ENCODE results near the gene CEACAM8. TPM values are rescaled to one million over a fixed set of nuclear protein-coding genes. Genes with fewer than 3 reads are reported as not detected.

CEACAM8 gene
- total and polyA plus RNA-seq, 2 donors (not counting 3 experiments of a cell fraction or from before 2014, with no cell fraction given) = not detected

DNA sequence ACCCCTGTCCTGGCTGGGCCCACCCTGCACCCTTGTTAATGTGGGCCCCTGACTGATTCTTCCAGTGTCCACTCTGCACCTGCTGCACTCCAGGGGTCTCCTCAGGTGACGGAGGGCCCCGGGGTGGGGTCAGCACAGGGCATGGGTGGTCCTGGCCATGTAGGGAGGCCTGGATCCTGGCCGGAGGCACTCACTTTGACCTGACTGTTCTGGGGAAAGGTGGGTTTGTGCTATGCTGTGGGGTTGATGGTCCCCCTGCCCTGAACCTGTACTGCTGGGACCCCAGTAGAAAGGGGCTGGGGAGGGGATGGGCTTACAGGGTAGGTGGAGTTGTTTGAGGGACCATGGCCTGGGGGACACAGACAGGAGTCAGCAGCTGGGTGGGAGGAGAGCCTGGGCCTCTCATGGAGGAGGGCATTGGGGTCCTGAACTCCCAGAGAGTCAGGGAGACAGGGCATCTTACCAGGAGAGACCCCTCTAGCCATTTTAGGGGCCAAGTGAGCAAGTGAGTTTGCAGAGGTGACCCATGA is 40.6 kb downstream of the CEACAM8 start:
- Histone ChIP-seq H3K4me1 (ENCODE audit: control insufficient read depth, extremely low read depth, insufficient read depth, low read length) (no peaks in the 10 kb centered on the region), H2AFZ (ENCODE audit: low read depth, low read length) (no peak overlapping the region), H3K9me1 (replicated peaks; ENCODE audit: control insufficient read depth, extremely low read depth, insufficient read depth, low read length) (no peaks in the 10 kb centered on the region), H3K4me3 (replicated peaks in 1 of 3; ENCODE audit: insufficient read depth in 1 of 3, low read depth in 1 of 3, low read length in 3 of 3) (no peak overlapping the region), H3K27ac (ENCODE audit: insufficient read depth, low read depth, low read length) (no peak overlapping the region), H3K27me3 (ENCODE audit: control insufficient read depth in 2 of 2, insufficient read depth in 2 of 2, low read length in 2 of 2) (no peaks in the 10 kb centered on the region), H3K79me2 (ENCODE audit: control insufficient read depth, insufficient read depth, low read length) (no peaks in the 10 kb centered on the region), H4K20me1 (replicated peaks; ENCODE audit: control insufficient read depth, extremely low read depth, insufficient read depth, low read length) (no peaks in the 10 kb centered on the region), H3K4me2 (ENCODE audit: insufficient read depth, low read length) (no peak overlapping the region), H3K36me3 (ENCODE audit: control insufficient read depth in 2 of 2, extremely low read depth in 1 of 2, insufficient read depth in 2 of 2, low read length in 2 of 2) (no peaks in the 10 kb centered on the region), H3K9me3 (replicated peaks; ENCODE audit: control insufficient read depth, insufficient read depth, low read length) (no peaks in the 10 kb centered on the region), H3K9ac (replicated peaks; ENCODE audit: extremely low read depth, insufficient read depth, low read length) (no peak overlapping the region)
- POLR2A ChIA-PET = no interaction called here
- dilution Hi-C loops (cut with MboI; ENCODE audit: extremely low pct_ligation_motif_present, low sequenced_read_pairs) = no loop called here
- DNase-seq (ENCODE audit: low read depth, low spot score) (no peak), FAIRE-seq (no peak)
- CTCF ChIA-PET = no interaction called here
- BruUV-seq (replicated peaks) = no TSS peak
- TF ChIP-seq FOS (IDR thresholded peaks at IDR 0.05; ENCODE audit: borderline replicate concordance, insufficient read depth, low read length) = no peak
- no peak for TF ChIP-seq JUN (IDR thresholded peaks at IDR 0.05; ENCODE audit: borderline replicate concordance, insufficient read depth, insufficient read length, low read depth)
- TF ChIP-seq, protein P1, sequence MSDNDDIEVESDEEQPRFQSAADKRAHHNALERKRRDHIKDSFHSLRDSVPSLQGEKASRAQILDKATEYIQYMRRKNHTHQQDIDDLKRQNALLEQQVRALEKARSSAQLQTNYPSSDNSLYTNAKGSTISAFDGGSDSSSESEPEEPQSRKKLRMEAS (IDR thresholded peaks at IDR 0.05; ENCODE audit: insufficient read depth, insufficient read length) = no peak
- TF ChIP-seq, protein P2, sequence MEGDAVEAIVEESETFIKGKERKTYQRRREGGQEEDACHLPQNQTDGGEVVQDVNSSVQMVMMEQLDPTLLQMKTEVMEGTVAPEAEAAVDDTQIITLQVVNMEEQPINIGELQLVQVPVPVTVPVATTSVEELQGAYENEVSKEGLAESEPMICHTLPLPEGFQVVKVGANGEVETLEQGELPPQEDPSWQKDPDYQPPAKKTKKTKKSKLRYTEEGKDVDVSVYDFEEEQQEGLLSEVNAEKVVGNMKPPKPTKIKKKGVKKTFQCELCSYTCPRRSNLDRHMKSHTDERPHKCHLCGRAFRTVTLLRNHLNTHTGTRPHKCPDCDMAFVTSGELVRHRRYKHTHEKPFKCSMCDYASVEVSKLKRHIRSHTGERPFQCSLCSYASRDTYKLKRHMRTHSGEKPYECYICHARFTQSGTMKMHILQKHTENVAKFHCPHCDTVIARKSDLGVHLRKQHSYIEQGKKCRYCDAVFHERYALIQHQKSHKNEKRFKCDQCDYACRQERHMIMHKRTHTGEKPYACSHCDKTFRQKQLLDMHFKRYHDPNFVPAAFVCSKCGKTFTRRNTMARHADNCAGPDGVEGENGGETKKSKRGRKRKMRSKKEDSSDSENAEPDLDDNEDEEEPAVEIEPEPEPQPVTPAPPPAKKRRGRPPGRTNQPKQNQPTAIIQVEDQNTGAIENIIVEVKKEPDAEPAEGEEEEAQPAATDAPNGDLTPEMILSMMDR (IDR thresholded peaks at IDR 0.05; ENCODE audit: extremely low read depth in 1 of 2, insufficient read depth in 1 of 2, low read depth in 1 of 2, low read length in 2 of 2) = no peak
- no peak for TF ChIP-seq POLR2AphosphoS5 (IDR thresholded peaks at IDR 0.05; ENCODE audit: insufficient read depth, low read depth, low read length)
- TF ChIP-seq MYC (IDR thresholded peaks at IDR 0.05; ENCODE audit: low read depth, low read length) = no peak
- TF ChIP-seq POLR2A (IDR thresholded peaks at IDR 0.05; ENCODE audit: low read depth, low read length) = no peak
- no peak for TF ChIP-seq EZH2 (IDR thresholded peaks at IDR 0.05; ENCODE audit: borderline replicate concordance, low read depth, low read length, severe bottlenecking)
- no peak for TF ChIP-seq GATA2 (IDR thresholded peaks at IDR 0.05; ENCODE audit: insufficient read depth, insufficient read length, low read depth, low read length)
- intact Hi-C loops (cut with micrococcal nuclease) = no loop called here

Data from endothelial cell of umbilical vein (primary cell).